A673 (cell line): Measurements from ENCODE around the gene DMKN. TPM values are rescaled to one million over a fixed set of nuclear protein-coding genes. Genes with fewer than 3 reads are reported as not detected.
A peak's percentile ranks its signal among the peaks of the same experiment; 100 is the strongest.

Source experiments
- BruUV-seq: library from RNA; stranded (reverse); fragments of 400-500 nt; replicated peaks from 2 replicates; lab custom pipeline; 2021; lab: Mats Ljungman, UMichigan
- CTCF ChIA-PET: fragments of 300-600 bp; sonication (Branson Sonifier 250); formaldehyde crosslinking; loops from one replicate; lab custom pipeline; 2022; ENCODE audit warnings: antibody characterized with exemption; lab: Charles Lee
- POLR2A ChIA-PET: fragments of 300-600 bp; sonication (Branson Sonifier 250); formaldehyde crosslinking; loops from one replicate; lab custom pipeline; 2022; ENCODE audit warnings: antibody characterized with exemption; ENCODE audit not compliant: low non-redundant PET; lab: Charles Lee
- DNase-seq: peaks from one replicate; pipeline ENCODE4 v3.0.0-alpha.2; 2015; ENCODE audit warnings: low spot score
- H3K27ac ChIP-seq: fragments of 200-600 bp; sonication (generic); 2 replicates; pipeline ENCODE4 v1.5.1; 2016; ENCODE audit warnings: mixed run types, low read depth, mild to moderate bottlenecking, mixed read lengths, antibody characterized with exemption, low read length; ENCODE audit not compliant: poor library complexity, severe bottlenecking
- H3K27me3 ChIP-seq: fragments of 200-600 bp; sonication (generic); replicated peaks from 2 replicates; pipeline ENCODE4 v1.6.1; 2017; ENCODE audit warnings: mixed run types, low read depth, mild to moderate bottlenecking, mixed read lengths, antibody characterized with exemption, low read length; ENCODE audit not compliant: insufficient read depth, poor library complexity
- H3K36me3 ChIP-seq: fragments of 200-600 bp; sonication (generic); 2 replicates; pipeline ENCODE4 v1.6.1; 2016; ENCODE audit warnings: mixed run types, mild to moderate bottlenecking, mixed read lengths, antibody characterized with exemption, low read length; ENCODE audit not compliant: insufficient read depth, poor library complexity, severe bottlenecking
- H3K4me1 ChIP-seq: fragments of 200-600 bp; sonication (generic); 2 replicates; pipeline ENCODE4 v1.6.1; 2017; ENCODE audit warnings: mixed run types, mild to moderate bottlenecking, mixed read lengths, antibody characterized with exemption, low read length; ENCODE audit not compliant: insufficient read depth, poor library complexity, severe bottlenecking
- H3K4me3 ChIP-seq: fragments of 200-600 bp; sonication (generic); 2 replicates; pipeline ENCODE4 v1.5.1; 2016; ENCODE audit warnings: low read depth, mixed run types, mild to moderate bottlenecking, mixed read lengths, low read length; ENCODE audit not compliant: poor library complexity, severe bottlenecking
- H3K9me3 ChIP-seq: fragments of 200-600 bp; sonication (generic); 2 replicates; pipeline ENCODE4 v1.6.1; 2016; ENCODE audit warnings: mixed run types, low read depth, mild to moderate bottlenecking, mixed read lengths, antibody characterized with exemption, low read length; ENCODE audit not compliant: poor library complexity, severe bottlenecking
- EZH2 ChIP-seq: fragments of 200-600 bp; sonication (generic); IDR thresholded peaks from 2 replicates; pipeline ENCODE4 v1.6.1; 2017; ENCODE audit warnings: borderline replicate concordance, low read depth, mild to moderate bottlenecking, mixed read lengths, antibody characterized with exemption, low read length; ENCODE audit not compliant: poor library complexity, severe bottlenecking
- intact Hi-C: fragments of 100-400 bp; cut with micrococcal nuclease; formaldehyde crosslinking; loops from one replicate; pipeline ENCODE4 v1.10.0; 2022; ENCODE audit not compliant: unreplicated experiment
- total RNA-seq: library from RNA; stranded (reverse); gene quantifications from 2 replicates; pipeline ENCODE4 v1.2.3, GENCODE V29; 2021
- TF ChIP-seq, protein P1 (sequence below): fragments of 300-800, 200-600 bp; sonication (generic); conservative IDR thresholded peaks from 2 replicates; pipeline ENCODE4 v1.5.1; 2017; ENCODE audit warnings: low read depth, mild to moderate bottlenecking, antibody characterized with exemption, low read length, moderate library complexity, mixed read lengths

The DMKN gene
- total RNA-seq, 1 experiment from 2014 or later, result not detected

DNA sequence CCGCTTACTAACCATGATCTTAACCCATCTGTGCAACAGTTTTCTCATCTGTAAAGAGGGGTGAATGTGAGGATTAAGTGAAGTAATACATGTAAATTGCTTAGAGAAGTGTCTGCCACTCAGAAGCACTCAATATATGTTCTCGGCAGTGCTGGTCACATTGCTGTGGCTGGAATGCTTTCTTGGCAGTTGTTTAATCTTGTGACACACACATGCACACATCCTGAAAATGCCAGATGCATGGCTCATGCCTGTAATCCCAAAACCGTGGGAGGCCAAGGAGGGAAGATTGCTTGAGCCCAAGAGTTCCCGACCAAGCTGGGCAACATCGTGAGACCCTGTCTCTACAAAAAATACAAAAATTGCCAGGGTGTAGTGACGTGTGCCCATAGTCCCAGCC lies 4.9 kb upstream of the DMKN start:
- CTCF ChIA-PET, result no interaction called here
- intact Hi-C loops, result no loop called here
- no peak overlapping the region for H3K4me3 ChIP-seq
- no peaks in the 10 kb centered on the region for H3K4me1 ChIP-seq
- no TSS peak for BruUV-seq
- TF ChIP-seq, protein P1, sequence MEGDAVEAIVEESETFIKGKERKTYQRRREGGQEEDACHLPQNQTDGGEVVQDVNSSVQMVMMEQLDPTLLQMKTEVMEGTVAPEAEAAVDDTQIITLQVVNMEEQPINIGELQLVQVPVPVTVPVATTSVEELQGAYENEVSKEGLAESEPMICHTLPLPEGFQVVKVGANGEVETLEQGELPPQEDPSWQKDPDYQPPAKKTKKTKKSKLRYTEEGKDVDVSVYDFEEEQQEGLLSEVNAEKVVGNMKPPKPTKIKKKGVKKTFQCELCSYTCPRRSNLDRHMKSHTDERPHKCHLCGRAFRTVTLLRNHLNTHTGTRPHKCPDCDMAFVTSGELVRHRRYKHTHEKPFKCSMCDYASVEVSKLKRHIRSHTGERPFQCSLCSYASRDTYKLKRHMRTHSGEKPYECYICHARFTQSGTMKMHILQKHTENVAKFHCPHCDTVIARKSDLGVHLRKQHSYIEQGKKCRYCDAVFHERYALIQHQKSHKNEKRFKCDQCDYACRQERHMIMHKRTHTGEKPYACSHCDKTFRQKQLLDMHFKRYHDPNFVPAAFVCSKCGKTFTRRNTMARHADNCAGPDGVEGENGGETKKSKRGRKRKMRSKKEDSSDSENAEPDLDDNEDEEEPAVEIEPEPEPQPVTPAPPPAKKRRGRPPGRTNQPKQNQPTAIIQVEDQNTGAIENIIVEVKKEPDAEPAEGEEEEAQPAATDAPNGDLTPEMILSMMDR, result no peak
- no peak for TF ChIP-seq EZH2
- no peaks in the 10 kb centered on the region for H3K36me3 ChIP-seq
- DNase-seq, result peak; percentile 27
- H3K9me3 ChIP-seq, result no peaks in the 10 kb centered on the region
- peaks cover 26% of the 10 kb centered on the region for H3K27me3 ChIP-seq
- no peak overlapping the region for H3K27ac ChIP-seq
- POLR2A ChIA-PET, result no interaction called here

DNA sequence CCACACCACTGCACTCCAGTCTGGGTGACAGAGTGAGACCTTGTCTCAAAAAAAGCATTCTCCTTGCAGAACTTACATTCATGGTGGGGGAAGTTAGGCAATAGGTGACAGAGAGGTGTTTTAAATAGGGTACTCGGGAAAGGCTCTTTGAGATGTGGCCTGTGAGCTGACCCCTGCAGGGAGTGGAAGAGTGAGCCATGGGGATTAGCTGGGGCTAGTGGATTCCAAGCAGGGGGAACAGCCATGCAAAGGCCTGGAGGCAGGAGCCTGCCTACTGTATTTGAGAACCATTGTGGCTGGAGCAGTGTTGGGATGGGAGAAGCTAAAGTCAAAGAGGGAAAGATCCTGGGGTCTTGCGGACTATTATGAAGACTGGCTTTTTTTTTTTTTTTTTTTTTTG lies 3.9 kb upstream of the DMKN start:
- Histone ChIP-seq H3K4me3 (no peak overlapping the region), H3K27me3 (peaks cover 36% of the 10 kb centered on the region), H3K9me3 (no peaks in the 10 kb centered on the region), H3K4me1 (no peaks in the 10 kb centered on the region), H3K27ac (no peak overlapping the region), H3K36me3 (no peaks in the 10 kb centered on the region)
- TF ChIP-seq EZH2, result no peak
- TF ChIP-seq, protein P1, result no peak
- intact Hi-C loops, result no loop called here
- BruUV-seq, result no TSS peak
- POLR2A ChIA-PET, result no interaction called here
- DNase-seq, result no peak
- CTCF ChIA-PET, result interaction anchor here (0.6 kb wide), 1 partner anchor 164 kb away, joined by 12 read pairs; no protein-coding TSS in a partner anchor

DNA sequence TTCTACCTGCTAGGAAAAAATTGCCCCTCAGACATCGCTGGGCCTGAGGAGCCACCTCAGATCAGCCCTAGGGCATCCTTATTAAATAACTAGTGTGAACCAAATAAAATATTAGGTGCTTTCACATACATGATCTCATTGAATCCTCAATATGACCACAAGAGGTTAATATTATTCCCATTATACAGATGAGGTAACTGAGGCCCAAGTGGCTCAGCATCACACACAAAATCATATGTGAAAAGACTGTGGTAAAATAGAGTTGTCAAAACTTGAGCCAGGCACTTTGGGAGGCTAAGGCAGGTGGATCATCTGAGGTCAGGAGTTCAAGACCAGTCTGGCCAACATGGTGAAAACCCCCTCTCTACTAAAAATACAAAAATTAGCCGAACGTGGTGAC lies 2.9 kb upstream of the DMKN start:
- Histone ChIP-seq H3K9me3 (no peaks in the 10 kb centered on the region), H3K27ac (no peak overlapping the region), H3K27me3 (peaks cover 42% of the 10 kb centered on the region), H3K4me3 (no peak overlapping the region), H3K36me3 (no peaks in the 10 kb centered on the region), H3K4me1 (no peaks in the 10 kb centered on the region)
- intact Hi-C loops, result no loop called here
- CTCF ChIA-PET, result no interaction called here
- DNase-seq, result no peak
- BruUV-seq, result no TSS peak
- TF ChIP-seq, protein P1, result no peak
- no peak for TF ChIP-seq EZH2
- POLR2A ChIA-PET, result no interaction called here
